Epidermal melanocyte (primary cell): ENCODE data around the gene CDH16.

Experiments used
- DNase-seq: peaks from one replicate; pipeline ENCODE4 v3.0.0; 2011; ENCODE audit warnings: low spot score; ENCODE audit not compliant: insufficient read length

The CDH16 gene

GRCh38 chr16:66895999-66896398 is 22.7 kb downstream of the CDH16 start:
- no peak for DNase-seq

- DNase-seq = no peak
Measured at GRCh38 chr16:66895689-66895979, 23.1 kb downstream of the CDH16 start.

GRCh38 chr16:66894948-66895688 is 23.6 kb downstream of the CDH16 start:
- no peak for DNase-seq

- no peak for DNase-seq
Measured at GRCh38 chr16:66894055-66894454, 24.6 kb downstream of the CDH16 start.

- no peak for DNase-seq
Measured at GRCh38 chr16:66891797-66892196, 26.9 kb downstream of the CDH16 start.

- DNase-seq = no peak
Measured at GRCh38 chr16:66891360-66891759, 27.3 kb downstream of the CDH16 start.

GRCh38 chr16:66890799-66891198 is 27.9 kb downstream of the CDH16 start:
- no peak for DNase-seq

GRCh38 chr16:66889622-66890021 is 29.1 kb downstream of the CDH16 start:
- no peak for DNase-seq

GRCh38 chr16:66888647-66889615 is 29.8 kb downstream of the CDH16 start:
- no peak for DNase-seq

GRCh38 chr16:66886914-66887313 is 31.8 kb downstream of the CDH16 start:
- no peak for DNase-seq

GRCh38 chr16:66886321-66886720 is 32.4 kb downstream of the CDH16 start:
- no peak for DNase-seq

GRCh38 chr16:66885491-66885890 is 33.2 kb downstream of the CDH16 start:
- no peak for DNase-seq

GRCh38 chr16:66882702-66883101 is 36.0 kb downstream of the CDH16 start:
- DNase-seq = no peak

GRCh38 chr16:66881964-66882508 is 36.6 kb downstream of the CDH16 start:
- no peak for DNase-seq

GRCh38 chr16:66881560-66881959 is 37.1 kb downstream of the CDH16 start:
- no peak for DNase-seq

- DNase-seq = no peak
Measured at GRCh38 chr16:66881014-66881417, 37.7 kb downstream of the CDH16 start.

- DNase-seq = peak; percentile 63
Measured at GRCh38 chr16:66880288-66881013, 38.2 kb downstream of the CDH16 start, which contains the start of gene PDP2. PDP2 (plus strand) TSS chr16:66880515; CDS start chr16:66884285, 3,770 bp downstream.

GRCh38 chr16:66878067-66878466 is 40.6 kb downstream of the CDH16 start:
- no peak for DNase-seq

GRCh38 chr16:66874079-66874775 is 44.5 kb downstream of the CDH16 start:
- no peak for DNase-seq

- no peak for DNase-seq
Measured at GRCh38 chr16:66873685-66874055, 45.0 kb downstream of the CDH16 start.
